CD4-positive, alpha-beta T cell treated with Interleukin-4 for 4 hours (primary cell): Measurements from ENCODE around the gene TRIM32.
"Not testable (repeated sequence)": the region's sequence is repeated elsewhere in the genome, so short reads cannot be mapped to it uniquely, and the experiment has no call there.

Experiments used
- DNase-seq: peaks from one replicate; pipeline ENCODE4 v3.0.0-alpha.2; 2020

TRIM32 gene

GRCh38 chr9:116683535-116683934, 3.6 kb upstream of the TRIM32 start:
- DNase-seq, result no peak

GRCh38 chr9:116685166-116685565, 1.9 kb upstream of the TRIM32 start:
- no peak for DNase-seq

GRCh38 chr9:116686135-116686534, 970 bp upstream of the TRIM32 start:
- no peak for DNase-seq

GRCh38 chr9:116686693-116687073, 422 bp upstream of the TRIM32 start:
- no peak for DNase-seq

GRCh38 chr9:116687754-116688135, 640 bp downstream of the TRIM32 start:
- no peak for DNase-seq

GRCh38 chr9:116688806-116689485, 1.8 kb downstream of the TRIM32 start:
- DNase-seq, result no peak

GRCh38 chr9:116689486-116690032, 2.5 kb downstream of the TRIM32 start:
- no peak for DNase-seq

GRCh38 chr9:116690805-116691204, 3.7 kb downstream of the TRIM32 start:
- DNase-seq, result not testable (repeated sequence)

GRCh38 chr9:116691607-116692006, 4.5 kb downstream of the TRIM32 start:
- DNase-seq, result no peak

- DNase-seq, result no peak
Measured at GRCh38 chr9:116692616-116693015, 5.5 kb downstream of the TRIM32 start.

- no peak for DNase-seq
Measured at GRCh38 chr9:116693233-116693731, 6.2 kb downstream of the TRIM32 start.

GRCh38 chr9:116694785-116695291, 7.7 kb downstream of the TRIM32 start:
- no peak for DNase-seq

GRCh38 chr9:116695438-116695837, 8.3 kb downstream of the TRIM32 start:
- DNase-seq, result no peak

- no peak for DNase-seq
Measured at GRCh38 chr9:116697362-116697761, 10.3 kb downstream of the TRIM32 start.

- DNase-seq, result no peak
Measured at GRCh38 chr9:116697887-116698286, 10.8 kb downstream of the TRIM32 start.

GRCh38 chr9:116700279-116700678, 13.2 kb downstream of the TRIM32 start:
- no peak for DNase-seq

GRCh38 chr9:116700882-116701865, 14.1 kb downstream of the TRIM32 start:
- no peak for DNase-seq

- no peak for DNase-seq
Measured at GRCh38 chr9:116701940-116702642, 15.0 kb downstream of the TRIM32 start.

GRCh38 chr9:116703634-116704033, 16.5 kb downstream of the TRIM32 start:
- DNase-seq, result no peak

- DNase-seq, result no peak
Measured at GRCh38 chr9:116704470-116704869, 17.4 kb downstream of the TRIM32 start.

GRCh38 chr9:116705531-116705930, 18.4 kb downstream of the TRIM32 start:
- DNase-seq, result no peak
